ENCODE measurements around the gene ADSL.

GRCh38 chr22:40432157-40432556 is 85.9 kb downstream of the ADSL start:
- TF ChIP-seq CTCF (IDR thresholded peaks at IDR 0.05): no peak
- no peak for TF ChIP-seq POLR2AphosphoS5 (IDR thresholded peaks at IDR 0.05; ENCODE audit: insufficient read depth in 1 of 2, low read depth in 1 of 2)
- TF ChIP-seq POLR2A (IDR thresholded peaks at IDR 0.05): no peak
